HepG2 (cell line): Measurements from ENCODE around the gene CPVL. TPM values are rescaled to one million over a fixed set of nuclear protein-coding genes. Genes with fewer than 3 reads are reported as not detected.

Source experiments
- ATM ChIP-seq: fragments of 450-650 bp; IDR thresholded peaks from 2 replicates; pipeline ENCODE4 v1.7.1; 2017; ENCODE audit warnings: mild to moderate bottlenecking, borderline replicate concordance
- CEBPB ChIP-seq: IDR thresholded peaks from 2 replicates; pipeline ENCODE4 v1.6.1; 2011; ENCODE audit warnings: low read depth, low read length, improper control_type of control experiment, borderline replicate concordance
- FOXA3 ChIP-seq: IDR thresholded peaks from 2 replicates; pipeline ENCODE4 v1.6.1; 2016; ENCODE audit warnings: missing genetic modification reagents, missing compliant biosample characterization
- FOXK1 ChIP-seq: sonication (generic); formaldehyde crosslinking; IDR thresholded peaks from 2 replicates; pipeline ENCODE4 v1.4.0; 2020; ENCODE audit warnings: low read depth, missing genetic modification reagents, borderline replicate concordance
- FOXO1 ChIP-seq: sonication (generic); formaldehyde crosslinking; IDR thresholded peaks from 2 replicates; pipeline ENCODE4 v1.4.0; 2020; ENCODE audit warnings: missing genetic modification reagents
- KLF11 ChIP-seq: IDR thresholded peaks from 2 replicates; pipeline ENCODE4 v1.6.1; 2016; ENCODE audit warnings: missing compliant biosample characterization
- POGZ ChIP-seq: sonication (generic); formaldehyde crosslinking; IDR thresholded peaks from 2 replicates; pipeline ENCODE4 v1.4.0; 2020; ENCODE audit warnings: mild to moderate bottlenecking, missing genetic modification reagents
- SAP130 ChIP-seq: IDR thresholded peaks from 2 replicates; pipeline ENCODE4 v1.6.1; 2016; ENCODE audit warnings: low read depth
- SRF ChIP-seq: IDR thresholded peaks from 2 replicates; pipeline ENCODE4 v1.6.1; 2011; ENCODE audit warnings: mild to moderate bottlenecking, low read depth, low read length, moderate library complexity
- SYNCRIP ChIP-seq: fragments of 200-400 bp; formaldehyde crosslinking; IDR thresholded peaks from 2 replicates; pipeline ENCODE4 v1.6.1; 2018; ENCODE audit warnings: mild to moderate bottlenecking, low read depth, low read length; ENCODE audit not compliant: insufficient read depth
- ZNF232 ChIP-seq: sonication (generic); formaldehyde crosslinking; IDR thresholded peaks from 2 replicates; pipeline ENCODE4 v1.4.0; 2020; ENCODE audit warnings: missing genetic modification reagents, borderline replicate concordance
- ZNF7 ChIP-seq: IDR thresholded peaks from 2 replicates; pipeline ENCODE4 v1.6.1; 2016; ENCODE audit warnings: missing biosample characterization, missing genetic modification reagents
- ZXDC ChIP-seq: sonication (generic); formaldehyde crosslinking; IDR thresholded peaks from 2 replicates; pipeline ENCODE4 v1.5.0; 2020; ENCODE audit warnings: mild to moderate bottlenecking, missing genetic modification reagents
- polyA plus RNA-seq, 8 experiments: library from polyadenylated mRNA; depleted of rRNA in 3 of 8; stranded (reverse) in 7 of 8; unstranded in 1 of 8; fragments of >200 nt; fragmentation: Illumina TruSeq in 4 of 8; extraction: Trizol in 4 of 8; gene quantifications; 2 replicates each; pipeline versions ENCODE4 v1.2.1 to v1.2.3, GENCODE V29; 2011 to 2016; ENCODE audit warnings: low read depth in 4 of 8, missing spikeins in 1 of 8, mixed read lengths in 1 of 8; ENCODE audit not compliant: insufficient read depth in 1 of 8
- total RNA-seq, 5 experiments: library from RNA; depleted of rRNA; stranded (reverse); fragments of >200 nt; fragmentation: Illumina TruSeq; extraction: Trizol; gene quantifications; 2 replicates each; pipeline ENCODE4 v1.2.3, GENCODE V29; 2016; ENCODE audit warnings: low read depth in 1 of 5
- TF ChIP-seq, protein P1 (sequence below): sonication (generic); formaldehyde crosslinking; IDR thresholded peaks from 2 replicates; pipeline ENCODE4 v1.9.0; 2021; ENCODE audit warnings: missing genetic modification reagents, mild to moderate bottlenecking, borderline replicate concordance
- TF ChIP-seq, protein P2 (sequence below): IDR thresholded peaks from 2 replicates; pipeline ENCODE4 v1.6.1; 2012; ENCODE audit warnings: low read depth, low read length, improper control_type of control experiment
- TF ChIP-seq, protein P3 (sequence below), 2 experiments: fragments of 450-650 bp in 1 of 2; sonication (generic) in 1 of 2; formaldehyde crosslinking in 1 of 2; IDR thresholded peaks; 2 replicates each; pipeline versions ENCODE4 v1.6.1 to v1.8.0; 2016 to 2022; ENCODE audit warnings: antibody characterized with exemption in 1 of 2, mild to moderate bottlenecking in 1 of 2, missing genetic modification reagents in 1 of 2

Gene CPVL
- total and polyA plus RNA-seq, 2 of the 13 experiments (the other 11 are each of a cell fraction or from before 2014, with no cell fraction given): 59.2 to 294 TPM

DNA sequence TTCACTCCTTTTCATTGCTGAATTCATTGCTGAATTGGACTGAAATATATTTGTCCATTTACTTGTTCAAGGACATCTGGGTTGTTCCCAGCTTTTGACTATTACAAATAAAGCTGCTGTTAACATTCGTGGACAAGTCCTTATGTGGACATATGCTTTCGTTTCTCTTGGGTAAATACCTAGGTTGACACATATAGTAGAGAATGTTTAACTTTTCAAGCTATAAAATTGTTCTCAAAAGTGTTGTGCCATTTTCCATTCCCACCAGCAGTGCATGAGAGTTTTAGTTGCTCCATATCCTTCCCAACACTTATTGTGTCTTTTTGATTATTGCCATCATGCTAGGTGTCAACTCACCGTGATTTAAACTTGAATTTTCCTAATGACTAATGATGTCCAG is 17.5 kb upstream of the CPVL start (continued):
- TF ChIP-seq, protein P1, sequence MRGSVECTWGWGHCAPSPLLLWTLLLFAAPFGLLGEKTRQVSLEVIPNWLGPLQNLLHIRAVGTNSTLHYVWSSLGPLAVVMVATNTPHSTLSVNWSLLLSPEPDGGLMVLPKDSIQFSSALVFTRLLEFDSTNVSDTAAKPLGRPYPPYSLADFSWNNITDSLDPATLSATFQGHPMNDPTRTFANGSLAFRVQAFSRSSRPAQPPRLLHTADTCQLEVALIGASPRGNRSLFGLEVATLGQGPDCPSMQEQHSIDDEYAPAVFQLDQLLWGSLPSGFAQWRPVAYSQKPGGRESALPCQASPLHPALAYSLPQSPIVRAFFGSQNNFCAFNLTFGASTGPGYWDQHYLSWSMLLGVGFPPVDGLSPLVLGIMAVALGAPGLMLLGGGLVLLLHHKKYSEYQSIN: no peak
- TF ChIP-seq, protein P2, sequence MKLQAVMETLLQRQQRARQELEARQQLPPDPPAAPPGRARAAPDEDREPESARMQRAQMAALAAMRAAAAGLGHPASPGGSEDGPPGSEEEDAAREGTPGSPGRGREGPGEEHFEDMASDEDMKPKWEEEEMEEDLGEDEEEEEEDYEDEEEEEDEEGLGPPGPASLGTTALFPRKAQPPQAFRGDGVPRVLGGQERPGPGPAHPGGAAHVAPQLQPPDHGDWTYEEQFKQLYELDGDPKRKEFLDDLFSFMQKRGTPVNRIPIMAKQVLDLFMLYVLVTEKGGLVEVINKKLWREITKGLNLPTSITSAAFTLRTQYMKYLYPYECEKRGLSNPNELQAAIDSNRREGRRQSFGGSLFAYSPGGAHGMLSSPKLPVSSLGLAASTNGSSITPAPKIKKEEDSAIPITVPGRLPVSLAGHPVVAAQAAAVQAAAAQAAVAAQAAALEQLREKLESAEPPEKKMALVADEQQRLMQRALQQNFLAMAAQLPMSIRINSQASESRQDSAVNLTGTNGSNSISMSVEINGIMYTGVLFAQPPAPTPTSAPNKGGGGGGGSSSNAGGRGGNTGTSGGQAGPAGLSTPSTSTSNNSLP: peak; percentile 81
- TF ChIP-seq CEBPB (peak; percentile 71), POGZ (peak; percentile 70), SAP130 (CRISPR knock-in tag) (peak; percentile 60), KLF11 (CRISPR knock-in tag) (no peak), SRF (peak; percentile 94), FOXO1 (0 out of 2 replicates have a peak, but pooled peaks have one; percentile 11), FOXA3 (CRISPR knock-in tag) (peak; percentile 90), FOXK1 (CRISPR knock-in tag) (0 out of 2 replicates have a peak, but pooled peaks have one; percentile 14), ZXDC (CRISPR knock-in tag) (no peak), ZNF232 (CRISPR knock-in tag) (no peak), ZNF7 (peak; percentile 87), SYNCRIP (no peak), ATM (no peak)
- TF ChIP-seq, protein P3, sequence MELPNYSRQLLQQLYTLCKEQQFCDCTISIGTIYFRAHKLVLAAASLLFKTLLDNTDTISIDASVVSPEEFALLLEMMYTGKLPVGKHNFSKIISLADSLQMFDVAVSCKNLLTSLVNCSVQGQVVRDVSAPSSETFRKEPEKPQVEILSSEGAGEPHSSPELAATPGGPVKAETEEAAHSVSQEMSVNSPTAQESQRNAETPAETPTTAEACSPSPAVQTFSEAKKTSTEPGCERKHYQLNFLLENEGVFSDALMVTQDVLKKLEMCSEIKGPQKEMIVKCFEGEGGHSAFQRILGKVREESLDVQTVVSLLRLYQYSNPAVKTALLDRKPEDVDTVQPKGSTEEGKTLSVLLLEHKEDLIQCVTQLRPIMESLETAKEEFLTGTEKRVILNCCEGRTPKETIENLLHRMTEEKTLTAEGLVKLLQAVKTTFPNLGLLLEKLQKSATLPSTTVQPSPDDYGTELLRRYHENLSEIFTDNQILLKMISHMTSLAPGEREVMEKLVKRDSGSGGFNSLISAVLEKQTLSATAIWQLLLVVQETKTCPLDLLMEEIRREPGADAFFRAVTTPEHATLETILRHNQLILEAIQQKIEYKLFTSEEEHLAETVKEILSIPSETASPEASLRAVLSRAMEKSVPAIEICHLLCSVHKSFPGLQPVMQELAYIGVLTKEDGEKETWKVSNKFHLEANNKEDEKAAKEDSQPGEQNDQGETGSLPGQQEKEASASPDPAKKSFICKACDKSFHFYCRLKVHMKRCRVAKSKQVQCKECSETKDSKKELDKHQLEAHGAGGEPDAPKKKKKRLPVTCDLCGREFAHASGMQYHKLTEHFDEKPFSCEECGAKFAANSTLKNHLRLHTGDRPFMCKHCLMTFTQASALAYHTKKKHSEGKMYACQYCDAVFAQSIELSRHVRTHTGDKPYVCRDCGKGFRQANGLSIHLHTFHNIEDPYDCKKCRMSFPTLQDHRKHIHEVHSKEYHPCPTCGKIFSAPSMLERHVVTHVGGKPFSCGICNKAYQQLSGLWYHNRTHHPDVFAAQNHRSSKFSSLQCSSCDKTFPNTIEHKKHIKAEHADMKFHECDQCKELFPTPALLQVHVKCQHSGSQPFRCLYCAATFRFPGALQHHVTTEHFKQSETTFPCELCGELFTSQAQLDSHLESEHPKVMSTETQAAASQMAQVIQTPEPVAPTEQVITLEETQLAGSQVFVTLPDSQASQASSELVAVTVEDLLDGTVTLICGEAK (IDR thresholded peaks at IDR 0.05): peak; percentile 70
- TF ChIP-seq, protein P3 (CRISPR knock-in tag; IDR thresholded peaks at IDR 0.05): peak; percentile 84; the same call in 1 of the 2 replicates
